Muscle of arm (tissue), 12 donors: ENCODE data around the gene TNXB. TPM values are rescaled to one million over a fixed set of nuclear protein-coding genes. Genes with fewer than 3 reads are reported as not detected.
"Not testable (repeated sequence)": the region's sequence is repeated elsewhere in the genome, so short reads cannot be mapped to it uniquely, and the experiment has no call there.

ENCODE experiments used
- DNase-seq: peaks from one replicate; pipeline ENCODE4 v3.0.0-alpha.2; 2013
- polyA plus RNA-seq, 12 donors: library from polyadenylated mRNA; unstranded; fragments of 120-200 nt; gene quantifications; one replicate each; pipeline ENCODE4 v1.2.1, GENCODE V29; 2013; ENCODE audit not compliant: insufficient read length in 12 of 12

The TNXB gene
- polyA plus RNA-seq, 12 donors = 76.2 to 208 (median 119) TPM; not detected in 1

- not testable (repeated sequence) for DNase-seq
These were observed 101.1 kb downstream of the TNXB start for GRCh38 chr6:32008037-32008436.

DNA sequence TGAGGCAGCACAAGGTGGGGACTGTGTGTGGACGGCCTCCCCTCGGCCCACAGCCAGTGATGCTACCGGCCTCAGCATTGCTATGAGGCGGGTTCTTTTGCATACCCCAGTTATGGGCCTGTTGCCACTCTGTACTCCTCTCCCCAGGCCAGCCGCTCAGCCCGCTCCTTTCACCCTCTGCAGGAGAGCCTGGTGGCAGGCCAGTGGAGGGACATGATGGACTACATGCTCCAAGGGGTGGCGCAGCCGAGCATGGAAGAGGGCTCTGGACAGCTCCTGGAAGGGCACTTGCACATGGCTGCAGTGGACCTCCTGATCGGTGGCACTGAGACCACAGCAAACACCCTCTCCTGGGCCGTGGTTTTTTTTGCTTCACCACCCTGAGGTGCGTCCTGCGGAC, 102.1 kb downstream of the TNXB start:
- DNase-seq = not testable (repeated sequence)

DNA sequence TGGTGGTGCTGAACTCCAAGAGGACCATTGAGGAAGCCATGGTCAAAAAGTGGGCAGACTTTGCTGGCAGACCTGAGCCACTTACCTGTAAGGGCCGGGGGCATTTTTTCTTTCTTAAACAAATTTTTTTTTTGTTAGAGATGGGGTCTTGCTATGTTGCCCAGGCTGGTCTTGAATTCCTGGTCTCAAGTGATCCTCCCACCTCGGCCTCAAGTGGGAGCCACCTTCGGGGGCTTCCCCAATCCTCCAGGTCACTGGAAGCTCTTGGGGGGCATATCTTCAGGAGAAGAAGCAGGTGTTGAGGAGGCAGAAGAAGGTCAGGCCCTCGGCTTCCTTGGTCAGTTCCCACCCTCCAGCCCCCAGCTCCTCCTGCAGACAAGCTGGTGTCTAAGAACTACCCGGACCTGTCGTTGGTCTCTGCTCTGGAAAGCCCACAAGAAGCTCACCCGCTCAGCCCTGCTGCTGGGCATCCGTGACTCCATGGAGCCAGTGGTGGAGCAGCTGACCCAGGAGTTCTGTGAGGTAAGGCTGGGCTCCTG, 103.1 kb downstream of the TNXB start:
- DNase-seq = not testable (repeated sequence)

GRCh38 chr6:32005538-32005880, 103.6 kb downstream of the TNXB start:
- not testable (repeated sequence) for DNase-seq

- DNase-seq = not testable (repeated sequence)
These were observed 104.1 kb downstream of the TNXB start for GRCh38 chr6:32004864-32005537.

GRCh38 chr6:32004393-32004792, 104.7 kb downstream of the TNXB start:
- DNase-seq = not testable (repeated sequence)

- not testable (repeated sequence) for DNase-seq
These were observed 105.8 kb downstream of the TNXB start for GRCh38 chr6:32003301-32003700.

GRCh38 chr6:32002546-32003268, 106.4 kb downstream of the TNXB start:
- DNase-seq = not testable (repeated sequence)

- not testable (repeated sequence) for DNase-seq
These were observed 112.8 kb downstream of the TNXB start for GRCh38 chr6:31996385-31996784.

DNA sequence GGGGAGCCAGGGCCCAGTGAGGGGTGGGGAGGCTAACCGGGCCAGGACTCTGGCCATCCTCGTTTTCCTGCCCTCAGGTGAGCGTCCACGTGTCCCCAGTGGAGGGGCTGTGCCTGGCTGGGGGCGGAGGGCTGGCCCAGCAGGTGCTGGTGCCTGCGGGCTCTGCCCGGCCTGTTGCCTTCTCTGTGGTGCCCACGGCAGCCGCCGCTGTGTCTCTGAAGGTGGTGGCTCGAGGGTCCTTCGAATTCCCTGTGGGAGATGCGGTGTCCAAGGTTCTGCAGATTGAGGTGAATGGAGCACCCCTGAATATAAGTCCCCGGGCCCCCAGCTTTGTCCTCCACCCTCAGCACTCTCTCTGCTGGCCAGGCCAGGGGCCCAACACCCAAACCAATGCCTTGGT, 114.7 kb downstream of the TNXB start:
- DNase-seq = not testable (repeated sequence)

Other genes starting within 250 kb of the TNXB start
- gene NEU1, start 246.5 kb downstream of the TNXB start, polyA plus RNA-seq = 10 to 100 TPM in 11 of 12 donors, not detected in 1; 14.6 to 32.7 (median 16.0) TPM
- 10 to 100 TPM in 1 of 12 donors, under 1 TPM in 9, not detected in 2; 0.09 to 25.0 (median 0.23) TPM for gene SLC44A4, start 230.3 kb downstream of the TNXB start, polyA plus RNA-seq
- 10 to 100 TPM in 11 of 12 donors, not detected in 1; 26.0 to 62.8 (median 31.4) TPM for gene EHMT2, start 211.6 kb downstream of the TNXB start, polyA plus RNA-seq
- gene ZBTB12, start 207.3 kb downstream of the TNXB start, polyA plus RNA-seq = 10 to 100 TPM in 5 of 12 donors, 1 to 10 TPM in 6, not detected in 1; 7.5 to 17.3 (median 9.7) TPM
- gene C2, start 181.6 kb downstream of the TNXB start, polyA plus RNA-seq = 10 to 100 TPM in 1 of 12 donors, 1 to 10 TPM in 10, not detected in 1; 4.3 to 21.2 (median 6.9) TPM
- 1 to 10 TPM in 9 of 12 donors, under 1 TPM in 1, not detected in 2; 0.97 to 5.8 (median 1.6) TPM for gene CFB, start 163.2 kb downstream of the TNXB start, polyA plus RNA-seq
- 10 to 100 TPM in 11 of 12 donors, not detected in 1; 54.1 to 83.6 (median 59.8) TPM for gene NELFE, start 150.4 kb downstream of the TNXB start, polyA plus RNA-seq
- gene SKIC2, start 150.2 kb downstream of the TNXB start, polyA plus RNA-seq = 10 to 100 TPM in 11 of 12 donors, not detected in 1; 15.5 to 39.5 (median 28.6) TPM
- 10 to 100 TPM in 11 of 12 donors, not detected in 1; 10.8 to 28.9 (median 16.1) TPM for gene DXO, start 137.2 kb downstream of the TNXB start, polyA plus RNA-seq
- 10 to 100 TPM in 5 of 12 donors, 1 to 10 TPM in 5, not detected in 2; 4.4 to 20.3 (median 10.1) TPM for gene C4A, start 127.3 kb downstream of the TNXB start, polyA plus RNA-seq
- 10 to 100 TPM in 8 of 12 donors, 1 to 10 TPM in 3, not detected in 1; 7.2 to 23.8 (median 12.3) TPM for gene C4B, start 94.5 kb downstream of the TNXB start, polyA plus RNA-seq
- gene CYP21A2, start 70.9 kb downstream of the TNXB start, polyA plus RNA-seq = 1 to 10 TPM in 3 of 12 donors, under 1 TPM in 7, not detected in 2; 0.21 to 1.1 (median 0.50) TPM
- 10 to 100 TPM in 11 of 12 donors, not detected in 1; 37.2 to 87.1 (median 43.5) TPM for gene ATF6B, start 18.9 kb upstream of the TNXB start, polyA plus RNA-seq
- 1 to 10 TPM in 10 of 12 donors, not detected in 2; 2.8 to 5.6 (median 4.1) TPM for gene FKBPL, start 20.9 kb upstream of the TNXB start, polyA plus RNA-seq
- 1 to 10 TPM in 9 of 12 donors, under 1 TPM in 1, not detected in 2; 0.86 to 5.9 (median 1.3) TPM for gene PRRT1, start 42.6 kb upstream of the TNXB start, polyA plus RNA-seq
- gene PPT2, start 44.8 kb upstream of the TNXB start, polyA plus RNA-seq = 10 to 100 TPM in 11 of 12 donors, not detected in 1; 23.9 to 57.7 (median 32.6) TPM
- gene EGFL8, start 55.3 kb upstream of the TNXB start, polyA plus RNA-seq = 10 to 100 TPM in 11 of 12 donors, not detected in 1; 21.2 to 54.7 (median 27.8) TPM
- 10 to 100 TPM in 11 of 12 donors, not detected in 1; 49.5 to 72.1 (median 60.7) TPM for gene AGPAT1, start 66.7 kb upstream of the TNXB start, polyA plus RNA-seq
- gene RNF5, start 69.1 kb upstream of the TNXB start, polyA plus RNA-seq = 10 to 100 TPM in 11 of 12 donors, not detected in 1; 39.5 to 93.2 (median 46.9) TPM
- 10 to 100 TPM in 3 of 12 donors, 1 to 10 TPM in 8, not detected in 1; 6.1 to 19.7 (median 7.5) TPM for gene AGER, start 74.9 kb upstream of the TNXB start, polyA plus RNA-seq
- gene PBX2, start 80.9 kb upstream of the TNXB start, polyA plus RNA-seq = 100 to 1,000 TPM in 9 of 12 donors, 10 to 100 TPM in 3; 93.3 to 186 (median 113) TPM
- gene GPSM3, start 83.3 kb upstream of the TNXB start, polyA plus RNA-seq = 10 to 100 TPM in 2 of 12 donors, 1 to 10 TPM in 9, not detected in 1; 4.5 to 18.0 (median 6.5) TPM
- 10 to 100 TPM in 11 of 12 donors, not detected in 1; 14.7 to 35.8 (median 20.4) TPM for gene NOTCH4, start 114.7 kb upstream of the TNXB start, polyA plus RNA-seq